Breast epithelium (tissue), 4 donors: ENCODE results near the gene ADCYAP1R1. TPM values are rescaled to one million over a fixed set of nuclear protein-coding genes. Genes with fewer than 3 reads are reported as not detected.

Source experiments
- DNase-seq, 2 donors: peaks; one replicate each; pipeline ENCODE4 v3.0.0-alpha.2; 2019; ENCODE audit warnings: low spot score in 2 of 2
- H3K27ac ChIP-seq, 2 donors: fragments of 200-600 bp; sonication (generic) in 1 of 2; one replicate each; pipeline ENCODE4 v1.5.1; 2016 to 2019; ENCODE audit warnings: mild to moderate bottlenecking in 1 of 2
- H3K27me3 ChIP-seq, 2 donors: fragments of 200-600 bp; sonication (generic) in 1 of 2; one replicate each; pipeline versions ENCODE4 v1.5.1 to v1.6.0; 2017 to 2019; ENCODE audit warnings: control low read depth in 1 of 2, mild to moderate bottlenecking in 1 of 2
- H3K36me3 ChIP-seq: fragments of 200-600 bp; one replicate; pipeline ENCODE4 v1.5.1; 2019
- H3K4me1 ChIP-seq, 2 donors: fragments of 200-600 bp; sonication (generic); one replicate each; pipeline ENCODE4 v1.5.1; 2016 to 2019; ENCODE audit warnings: control low read depth in 1 of 2
- H3K4me3 ChIP-seq, 3 donors: fragments of 200-600 bp; sonication (generic); 1 replicate in 2 of 3; 2 replicates in 1 of 3; pipeline ENCODE4 v1.5.1; 2016 to 2019; ENCODE audit warnings: mild to moderate bottlenecking in 3 of 3, moderate library complexity in 2 of 3
- H3K9me3 ChIP-seq, 2 donors: fragments of 200-600 bp; sonication (generic) in 1 of 2; one replicate each; pipeline ENCODE4 v1.5.1; 2016 to 2019; ENCODE audit warnings: control low read depth in 1 of 2
- CTCF ChIP-seq, 3 donors: fragments of 450-650 bp; IDR thresholded peaks; one replicate each; pipeline ENCODE4 v1.5.1; 2016 to 2017; ENCODE audit warnings: antibody characterized with exemption in 3 of 3, mild to moderate bottlenecking in 3 of 3, moderate library complexity in 3 of 3
- POLR2A ChIP-seq: fragments of 450-650 bp; IDR thresholded peaks from one replicate; pipeline ENCODE4 v1.6.1; 2016; ENCODE audit warnings: antibody characterized with exemption, mild to moderate bottlenecking, moderate library complexity
- POLR2AphosphoS5 ChIP-seq, 3 donors: sonication (generic); formaldehyde crosslinking; IDR thresholded peaks; one replicate each; pipeline ENCODE4 v1.6.1; 2017; ENCODE audit warnings: antibody characterized with exemption in 3 of 3
- intact Hi-C: fragments of 100-400 bp; cut with DNase I; formaldehyde crosslinking; loops from one replicate; pipeline ENCODE4 v1.15.1; 2023; ENCODE audit warnings: low total_unique reads
- total RNA-seq, 3 donors: library from RNA; depleted of rRNA; stranded (reverse); fragments of >200 nt; gene quantifications; one replicate each; pipeline ENCODE4 v1.1.0, GENCODE V29; 2016

The ADCYAP1R1 gene
- 10 to 100 TPM in 1 of 3 donors, 1 to 10 TPM in 2; 2.6 to 19.7 (median 4.1) TPM for total RNA-seq

- no peak for DNase-seq
- peak within 1 kb of the TSS in 1 of 2 donors; percentile 45 for H3K27ac ChIP-seq
- peak within 1 kb of the TSS; percentile 49 to 68 (median 50) for H3K4me3 ChIP-seq
- H3K36me3 ChIP-seq: no peaks in the 10 kb centered on the region
- peaks cover 0 to 38% of the 10 kb centered on the region in 2 donors for H3K27me3 ChIP-seq
- TF ChIP-seq CTCF (IDR thresholded peaks at IDR 0.05) (no peak), POLR2A (no peak), POLR2AphosphoS5 (IDR thresholded peaks at IDR 0.05) (no peak)
- intact Hi-C loops: no loop called here
- no peaks in the 10 kb centered on the region for H3K4me1 ChIP-seq
- no peaks in the 10 kb centered on the region for H3K9me3 ChIP-seq
These were observed at the start of gene ADCYAP1R1 for GRCh38 chr7:31051598-31052486. Gene ADCYAP1R1 (plus strand): TSS chr7:31052308. CDS start chr7:31063265, 10,957 bp downstream.

GRCh38 chr7:31003097-31003496 is 49.0 kb upstream of the ADCYAP1R1 start:
- Histone ChIP-seq H3K36me3 (no peaks in the 10 kb centered on the region), H3K4me1 (no peaks in the 10 kb centered on the region), H3K27ac (no peak overlapping the region), H3K4me3 (no peak overlapping the region), H3K9me3 (peaks cover 0 to 4% of the 10 kb centered on the region in 2 donors), H3K27me3 (no peaks in the 10 kb centered on the region)
- no peak for DNase-seq
- intact Hi-C loops: no loop called here
- TF ChIP-seq CTCF (IDR thresholded peaks at IDR 0.05) (no peak), POLR2AphosphoS5 (IDR thresholded peaks at IDR 0.05) (no peak), POLR2A (no peak)

GRCh38 chr7:31003721-31004120 is 48.4 kb upstream of the ADCYAP1R1 start:
- H3K36me3 ChIP-seq: no peaks in the 10 kb centered on the region
- no peak overlapping the region for H3K4me3 ChIP-seq
- intact Hi-C loops: no loop called here
- H3K4me1 ChIP-seq: no peaks in the 10 kb centered on the region
- peaks cover 0 to 4% of the 10 kb centered on the region in 2 donors for H3K9me3 ChIP-seq
- H3K27me3 ChIP-seq: no peaks in the 10 kb centered on the region
- no peak overlapping the region for H3K27ac ChIP-seq
- TF ChIP-seq POLR2A: no peak
- no peak for TF ChIP-seq CTCF (IDR thresholded peaks at IDR 0.05)
- TF ChIP-seq POLR2AphosphoS5 (IDR thresholded peaks at IDR 0.05): no peak
- DNase-seq: no peak

- H3K36me3 ChIP-seq: no peaks in the 10 kb centered on the region
- no peak overlapping the region for H3K4me3 ChIP-seq
- H3K9me3 ChIP-seq: peaks cover 0 to 4% of the 10 kb centered on the region in 2 donors
- H3K4me1 ChIP-seq: no peaks in the 10 kb centered on the region
- TF ChIP-seq POLR2A (no peak), CTCF (IDR thresholded peaks at IDR 0.05) (no peak), POLR2AphosphoS5 (IDR thresholded peaks at IDR 0.05) (no peak)
- intact Hi-C loops: no loop called here
- no peak overlapping the region for H3K27ac ChIP-seq
- no peaks in the 10 kb centered on the region for H3K27me3 ChIP-seq
- DNase-seq: no peak
These were observed 47.7 kb upstream of the ADCYAP1R1 start for GRCh38 chr7:31004393-31004792.

- TF ChIP-seq POLR2A: no peak
- no peak for TF ChIP-seq POLR2AphosphoS5 (IDR thresholded peaks at IDR 0.05)
- no peak for TF ChIP-seq CTCF (IDR thresholded peaks at IDR 0.05)
- peaks cover 0 to 4% of the 10 kb centered on the region in 2 donors for H3K9me3 ChIP-seq
- H3K27ac ChIP-seq: no peak overlapping the region
- no peaks in the 10 kb centered on the region for H3K27me3 ChIP-seq
- H3K4me1 ChIP-seq: no peaks in the 10 kb centered on the region
- intact Hi-C loops: no loop called here
- H3K4me3 ChIP-seq: no peak overlapping the region
- H3K36me3 ChIP-seq: no peaks in the 10 kb centered on the region
- DNase-seq: no peak
These were observed 45.3 kb upstream of the ADCYAP1R1 start for GRCh38 chr7:31006857-31007256.
